IPS-18c (cell line): ENCODE data around the gene SYCP2L.
"Not testable (repeated sequence)": the region's sequence is repeated elsewhere in the genome, so short reads cannot be mapped to it uniquely, and the experiment has no call there.

Source experiments
- H3K4me3 ChIP-seq: 2 replicates; pipeline ENCODE4 v1.7.0; 2013; ENCODE audit warnings: low read depth, mild to moderate bottlenecking, low read length, moderate library complexity; ENCODE audit not compliant: insufficient read depth
- H3K9me3 ChIP-seq: one replicate; pipeline ENCODE4 v1.6.1; 2013; ENCODE audit warnings: mild to moderate bottlenecking, low read length, moderate library complexity; ENCODE audit not compliant: control insufficient read depth, insufficient read depth

Gene SYCP2L

GRCh38 chr6:10976571-10976970, 89.7 kb downstream of the SYCP2L start:
- H3K9me3 ChIP-seq: no peaks in the 10 kb centered on the region
- no peak overlapping the region for H3K4me3 ChIP-seq

- Histone ChIP-seq H3K4me3 (no peak overlapping the region), H3K9me3 (no peaks in the 10 kb centered on the region)
Observed at GRCh38 chr6:10977231-10977968, 90.5 kb downstream of the SYCP2L start.

GRCh38 chr6:10979603-10980002, 92.8 kb downstream of the SYCP2L start:
- Histone ChIP-seq H3K4me3 (no peak overlapping the region), H3K9me3 (no peaks in the 10 kb centered on the region)

- H3K9me3 ChIP-seq: no peaks in the 10 kb centered on the region
- H3K4me3 ChIP-seq: no peak overlapping the region
Observed at GRCh38 chr6:10981409-10981808, 94.6 kb downstream of the SYCP2L start.

- not testable (repeated sequence) for H3K4me3 ChIP-seq, H3K9me3 ChIP-seq
Observed at GRCh38 chr6:10984959-10985358, 98.1 kb downstream of the SYCP2L start.

- Histone ChIP-seq H3K4me3 (no peak overlapping the region), H3K9me3 (no peaks in the 10 kb centered on the region)
Observed at GRCh38 chr6:10989587-10989986, 102.7 kb downstream of the SYCP2L start.

- no peaks in the 10 kb centered on the region for H3K9me3 ChIP-seq
- H3K4me3 ChIP-seq: no peak overlapping the region
Observed at GRCh38 chr6:10991115-10991514, 104.3 kb downstream of the SYCP2L start.

- Histone ChIP-seq H3K4me3 (no peak overlapping the region), H3K9me3 (no peaks in the 10 kb centered on the region)
Observed at GRCh38 chr6:10993896-10994295, 107.0 kb downstream of the SYCP2L start.

- no peak overlapping the region for H3K4me3 ChIP-seq
- peaks cover 2% of the 10 kb centered on the region for H3K9me3 ChIP-seq
Observed at GRCh38 chr6:10995114-10995707, 108.4 kb downstream of the SYCP2L start.

GRCh38 chr6:10999994-11000393, 113.1 kb downstream of the SYCP2L start:
- no peak overlapping the region for H3K4me3 ChIP-seq
- H3K9me3 ChIP-seq: peaks cover 2% of the 10 kb centered on the region

- Histone ChIP-seq H3K4me3 (no peak overlapping the region), H3K9me3 (peaks cover 2% of the 10 kb centered on the region)
Observed at GRCh38 chr6:11002176-11002575, 115.3 kb downstream of the SYCP2L start.

- not testable (repeated sequence) for H3K9me3 ChIP-seq, H3K4me3 ChIP-seq
Observed at GRCh38 chr6:11003297-11003696, 116.4 kb downstream of the SYCP2L start.

GRCh38 chr6:11006061-11006460, 119.2 kb downstream of the SYCP2L start:
- H3K4me3 ChIP-seq: no peak overlapping the region
- no peaks in the 10 kb centered on the region for H3K9me3 ChIP-seq

GRCh38 chr6:11007715-11008608, 121.1 kb downstream of the SYCP2L start:
- Histone ChIP-seq H3K4me3 (no peak overlapping the region), H3K9me3 (no peaks in the 10 kb centered on the region)

- no peak overlapping the region for H3K4me3 ChIP-seq
Observed at GRCh38 chr6:11008821-11009220, 122.0 kb downstream of the SYCP2L start.

GRCh38 chr6:11009353-11009752, 122.5 kb downstream of the SYCP2L start:
- Histone ChIP-seq H3K4me3 (no peak overlapping the region), H3K9me3 (no peaks in the 10 kb centered on the region)

More at GRCh38 chr6:11008821-11009220, 122.0 kb downstream of the SYCP2L start:
- H3K9me3 ChIP-seq: no peaks in the 10 kb centered on the region

GRCh38 chr6:11011787-11012234, 125.0 kb downstream of the SYCP2L start:
- no peak overlapping the region for H3K4me3 ChIP-seq

GRCh38 chr6:11012295-11012754, 125.5 kb downstream of the SYCP2L start:
- Histone ChIP-seq H3K4me3 (no peak overlapping the region), H3K9me3 (no peaks in the 10 kb centered on the region)

More at GRCh38 chr6:11011787-11012234, 125.0 kb downstream of the SYCP2L start:
- no peaks in the 10 kb centered on the region for H3K9me3 ChIP-seq
